Measurements from ENCODE around the gene LRP5.
A peak's percentile ranks its signal among the peaks of the same experiment; 100 is the strongest.
"Not testable (repeated sequence)": the region's sequence is repeated elsewhere in the genome, so short reads cannot be mapped to it uniquely, and the experiment has no call there.

The LRP5 gene

GRCh38 chr11:68445531-68446035 is 133.2 kb downstream of the LRP5 start:
- no peak for TF ChIP-seq CTCF (conservative IDR thresholded peaks at IDR 0.05; ENCODE audit: low read depth, low read length)
- DNase-seq (ENCODE audit: low read depth), result no peak
- no peak overlapping the region for H3K4me3 ChIP-seq (ENCODE audit: low read depth, low read length)

GRCh38 chr11:68446046-68446725 is 133.8 kb downstream of the LRP5 start:
- TF ChIP-seq CTCF (conservative IDR thresholded peaks at IDR 0.05; ENCODE audit: low read depth, low read length), result no peak
- DNase-seq (ENCODE audit: low read depth), result no peak
- H3K4me3 ChIP-seq (ENCODE audit: low read depth, low read length), result no peak overlapping the region

- peak; percentile 91 for TF ChIP-seq CTCF (conservative IDR thresholded peaks at IDR 0.05; ENCODE audit: low read depth, low read length)
- no peak overlapping the region for H3K4me3 ChIP-seq (ENCODE audit: low read depth, low read length)
- DNase-seq (ENCODE audit: low read depth), result peak; percentile 78
These were observed 134.8 kb downstream of the LRP5 start for GRCh38 chr11:68447015-68447801.

- DNase-seq (ENCODE audit: low read depth); H3K4me3 ChIP-seq (ENCODE audit: low read depth, low read length): not testable (repeated sequence)
These were observed 135.5 kb downstream of the LRP5 start for GRCh38 chr11:68447914-68448313.

- TF ChIP-seq CTCF (conservative IDR thresholded peaks at IDR 0.05; ENCODE audit: low read depth, low read length), result no peak
- no peak overlapping the region for H3K4me3 ChIP-seq (ENCODE audit: low read depth, low read length)
- no peak for DNase-seq (ENCODE audit: low read depth)
These were observed 136.2 kb downstream of the LRP5 start for GRCh38 chr11:68448604-68449011.

GRCh38 chr11:68449951-68450350 is 137.6 kb downstream of the LRP5 start:
- DNase-seq (ENCODE audit: low read depth), result no peak

More at GRCh38 chr11:68449951-68450350, 137.6 kb downstream of the LRP5 start:
- no peak for TF ChIP-seq CTCF (conservative IDR thresholded peaks at IDR 0.05; ENCODE audit: low read depth, low read length)
- H3K4me3 ChIP-seq (ENCODE audit: low read depth, low read length), result no peak overlapping the region

Data from choroid plexus epithelial cell (primary cell).